Adrenal gland (tissue), 5 donors: ENCODE measurements around the gene MAST2.

ENCODE experiments used
- CTCF ChIP-seq, 6 experiments: fragments of 450-650 bp in 4 of 6; fragments of 200-600 bp in 2 of 6; sonication (generic) in 1 of 6; IDR thresholded peaks; 1 replicate in 5 of 6; 2 replicates in 1 of 6; pipeline versions ENCODE4 v1.5.1 to v1.8.0; 2016 to 2021; ENCODE audit warnings: antibody characterized with exemption in 6 of 6, mild to moderate bottlenecking in 2 of 6, moderate library complexity in 1 of 6
- POLR2A ChIP-seq, 2 donors: fragments of 450-650 bp; IDR thresholded peaks; one replicate each; pipeline ENCODE4 v1.6.1; 2017; ENCODE audit warnings: antibody characterized with exemption in 2 of 2, mild to moderate bottlenecking in 2 of 2, moderate library complexity in 1 of 2
- donor health status: DM: no; HTN: no; CAD: no.

- TF ChIP-seq CTCF (IDR thresholded peaks at IDR 0.05) (no peak), POLR2A (IDR thresholded peaks at IDR 0.05) (no peak)
Measured at GRCh38 chr1:45867697-45868348, 64.4 kb downstream of the MAST2 start.
